Panc1 (cell line): ENCODE measurements around the gene CTAG1A. TPM values are rescaled to one million over a fixed set of nuclear protein-coding genes. Genes with fewer than 3 reads are reported as not detected.
"Not testable (repeated sequence)": the region's sequence is repeated elsewhere in the genome, so short reads cannot be mapped to it uniquely, and the experiment has no call there.

Source experiments
- ATAC-seq: fragments of 200-7000 bp; cut with Tn5 transposase; 2 replicates; pipeline ENCODE4 v1.9.1; 2020; ENCODE audit warnings: mild to moderate bottlenecking, moderate library complexity
- BruUV-seq: library from RNA; stranded (reverse); fragments of 400-500 nt; replicated peaks from 2 replicates; lab custom pipeline; 2021; lab: Mats Ljungman, UMichigan
- CTCF ChIA-PET: fragments of 300-600 bp; sonication (Branson Sonifier 250); formaldehyde crosslinking; loops from one replicate; lab custom pipeline; 2022; ENCODE audit warnings: antibody characterized with exemption; lab: Charles Lee
- POLR2A ChIA-PET: fragments of 300-600 bp; sonication (Branson Sonifier 250); formaldehyde crosslinking; loops from one replicate; lab custom pipeline; 2022; ENCODE audit warnings: antibody characterized with exemption; lab: Charles Lee
- DNase-seq: peaks from one replicate; pipeline ENCODE4 v3.0.0-alpha.2; 2010; ENCODE audit warnings: low read depth, low spot score
- H3K27ac ChIP-seq: 2 replicates; pipeline ENCODE4 v1.5.1; 2011; ENCODE audit warnings: mild to moderate bottlenecking, low read length, inconsistent platforms
- H3K27me3 ChIP-seq: fragments of 200-500 bp; sonication (Bioruptor generic); 2 replicates; pipeline ENCODE4 v1.6.0; 2014; ENCODE audit warnings: low read length, inconsistent platforms; ENCODE audit not compliant: control insufficient read depth, insufficient read depth
- H3K36me3 ChIP-seq: fragments of 200-500 bp; sonication (Bioruptor generic); 2 replicates; pipeline ENCODE4 v1.5.1; 2014; ENCODE audit warnings: inconsistent platforms, mild to moderate bottlenecking, low read length, moderate library complexity; ENCODE audit not compliant: control insufficient read depth, insufficient read depth
- H3K4me1 ChIP-seq: 2 replicates; pipeline ENCODE4 v1.5.1; 2011; ENCODE audit warnings: inconsistent platforms, mild to moderate bottlenecking, low read length, moderate library complexity; ENCODE audit not compliant: control insufficient read depth, insufficient read depth
- H3K4me3 ChIP-seq, 2 experiments: 2 replicates each; pipeline ENCODE4 v1.5.1; 2011 to 2012; ENCODE audit warnings: low read depth in 2 of 2, low read length in 2 of 2, mild to moderate bottlenecking in 2 of 2, inconsistent platforms in 1 of 2, moderate library complexity in 1 of 2
- H3K9me3 ChIP-seq: fragments of 200-500 bp; sonication (Bioruptor generic); 2 replicates; pipeline ENCODE4 v1.5.1; 2014; ENCODE audit warnings: low read depth, mild to moderate bottlenecking, inconsistent platforms, low read length, moderate library complexity; ENCODE audit not compliant: control insufficient read depth, insufficient read depth
- CTCF ChIP-seq: fragments of 450-650 bp; IDR thresholded peaks from 2 replicates; pipeline ENCODE4 v1.5.1; 2017; ENCODE audit warnings: mild to moderate bottlenecking
- POLR2AphosphoS5 ChIP-seq: IDR thresholded peaks from 2 replicates; pipeline ENCODE4 v1.6.1; 2012; ENCODE audit warnings: mild to moderate bottlenecking, low read depth, low read length, moderate library complexity
- REST ChIP-seq, 2 experiments: IDR thresholded peaks; 2 replicates each; pipeline ENCODE4 v1.6.1; 2011 to 2012; ENCODE audit warnings: low read depth in 2 of 2, control low read depth in 1 of 2, low read length in 1 of 2, mild to moderate bottlenecking in 1 of 2, moderate library complexity in 1 of 2; ENCODE audit not compliant: insufficient read depth in 1 of 2
- SIN3A ChIP-seq: IDR thresholded peaks from 2 replicates; pipeline ENCODE4 v1.6.1; 2012; ENCODE audit warnings: low read depth, mild to moderate bottlenecking, low read length, moderate library complexity, borderline replicate concordance; ENCODE audit not compliant: insufficient read depth
- TCF7L2 ChIP-seq: IDR thresholded peaks from 2 replicates; pipeline ENCODE4 v1.6.1; 2011; ENCODE audit warnings: mild to moderate bottlenecking, low read depth, low read length, inconsistent platforms
- in situ Hi-C: cut with HindIII; loops from 2 replicates; pipeline ENCODE4 v1.10.0; 2016; ENCODE audit warnings: low sequenced_read_pairs, low pct_unique_long_range_greater_than_20kb
- intact Hi-C: fragments of 100-400 bp; cut with micrococcal nuclease; formaldehyde crosslinking; loops from one replicate; pipeline ENCODE4 v1.10.0; 2022; ENCODE audit not compliant: unreplicated experiment
- total RNA-seq: library from RNA; stranded (reverse); gene quantifications from one replicate; pipeline ENCODE4 v1.2.1, GENCODE V29; 2021; ENCODE audit not compliant: unreplicated experiment

Gene CTAG1A
- total RNA-seq, 1 experiment from 2014 or later, result not detected

GRCh38 chrX:154607370-154607769, 22.4 kb downstream of the CTAG1A start:
- in situ Hi-C loops, result no loop called here
- CTCF ChIA-PET, result no interaction called here

GRCh38 chrX:154607976-154608375, 23.0 kb downstream of the CTAG1A start:
- ATAC-seq, POLR2A ChIA-PET, H3K27ac ChIP-seq, in situ Hi-C loops, BruUV-seq, DNase-seq, H3K27me3 ChIP-seq, CTCF ChIA-PET, intact Hi-C loops, H3K9me3 ChIP-seq, H3K4me1 ChIP-seq, H3K36me3 ChIP-seq, H3K4me3 ChIP-seq: not testable (repeated sequence)

More at GRCh38 chrX:154607370-154607769, 22.4 kb downstream of the CTAG1A start:
- no peaks in the 10 kb centered on the region for H3K36me3 ChIP-seq
- peaks cover 10% of the 10 kb centered on the region for H3K4me1 ChIP-seq
- H3K9me3 ChIP-seq, result no peaks in the 10 kb centered on the region
- no peak for ATAC-seq
- no peak for TF ChIP-seq REST (IDR thresholded peaks at IDR 0.05; ENCODE audit: insufficient read depth in 1 of 2, low read depth in 2 of 2, low read length in 1 of 2)
- no peak for TF ChIP-seq SIN3A
- no peak for TF ChIP-seq POLR2AphosphoS5
- no peak for TF ChIP-seq TCF7L2
- no peak for TF ChIP-seq CTCF
- DNase-seq, result no peak
- no peaks in the 10 kb centered on the region for H3K27me3 ChIP-seq
- POLR2A ChIA-PET, result interaction anchor here (0.6 kb wide), 1 partner anchor 162 kb away, joined by 5 read pairs; no protein-coding TSS in a partner anchor
- intact Hi-C loops, result no loop called here
- no TSS peak for BruUV-seq
- peak overlapping the region; percentile 31; the same call in 1 of the 2 replicates for H3K27ac ChIP-seq
- H3K4me3 ChIP-seq, result no peak overlapping the region

- intact Hi-C loops, ATAC-seq, DNase-seq, H3K9me3 ChIP-seq, in situ Hi-C loops, H3K27ac ChIP-seq, BruUV-seq, H3K4me3 ChIP-seq, H3K27me3 ChIP-seq, POLR2A ChIA-PET, CTCF ChIA-PET, H3K4me1 ChIP-seq, H3K36me3 ChIP-seq: not testable (repeated sequence)
These were observed 23.9 kb downstream of the CTAG1A start for GRCh38 chrX:154608823-154609222.

- not testable (repeated sequence) for H3K4me3 ChIP-seq
These were observed 26.2 kb downstream of the CTAG1A start for GRCh38 chrX:154611146-154611545.

GRCh38 chrX:154613586-154613985, 28.7 kb downstream of the CTAG1A start:
- CTCF ChIA-PET, BruUV-seq, intact Hi-C loops, H3K36me3 ChIP-seq, H3K27me3 ChIP-seq, H3K4me1 ChIP-seq, H3K27ac ChIP-seq, POLR2A ChIA-PET, H3K9me3 ChIP-seq, in situ Hi-C loops, H3K4me3 ChIP-seq, DNase-seq: not testable (repeated sequence)
- ATAC-seq, result peak; percentile 89

More at GRCh38 chrX:154611146-154611545, 26.2 kb downstream of the CTAG1A start:
- in situ Hi-C loops, DNase-seq, POLR2A ChIA-PET, ATAC-seq, H3K27ac ChIP-seq, BruUV-seq, H3K36me3 ChIP-seq, CTCF ChIA-PET, H3K27me3 ChIP-seq, H3K4me1 ChIP-seq, H3K9me3 ChIP-seq, intact Hi-C loops: not testable (repeated sequence)
